Measurements from ENCODE around the gene SCFD2. TPM values are rescaled to one million over a fixed set of nuclear protein-coding genes. Genes with fewer than 3 reads are reported as not detected.

Gene SCFD2
- total and polyA plus RNA-seq, 2 of the 8 experiments (the other 6 are each of a cell fraction or from before 2014, with no cell fraction given): 6.2 to 10.2 TPM

DNA sequence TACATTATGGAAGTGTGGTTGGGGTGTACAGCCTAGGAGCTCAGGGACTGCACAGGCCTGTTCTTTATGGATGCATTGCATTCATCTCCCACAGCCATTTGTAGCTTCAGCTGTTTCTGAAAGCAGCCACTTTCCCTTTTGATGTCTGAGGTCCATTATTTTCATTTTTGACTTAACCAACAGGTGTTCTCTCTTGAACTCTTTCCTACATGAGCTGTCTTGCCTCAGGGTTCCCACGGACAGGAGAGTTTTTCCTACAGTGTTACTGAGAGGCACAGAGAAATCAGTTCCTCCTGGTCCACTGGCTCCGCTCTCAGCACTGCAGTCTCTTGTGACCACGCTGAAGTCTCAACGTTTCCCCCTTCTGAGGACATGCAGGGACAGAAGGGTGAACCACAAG is 416.5 kb downstream of the SCFD2 start (continued):
- TF ChIP-seq, protein P1, sequence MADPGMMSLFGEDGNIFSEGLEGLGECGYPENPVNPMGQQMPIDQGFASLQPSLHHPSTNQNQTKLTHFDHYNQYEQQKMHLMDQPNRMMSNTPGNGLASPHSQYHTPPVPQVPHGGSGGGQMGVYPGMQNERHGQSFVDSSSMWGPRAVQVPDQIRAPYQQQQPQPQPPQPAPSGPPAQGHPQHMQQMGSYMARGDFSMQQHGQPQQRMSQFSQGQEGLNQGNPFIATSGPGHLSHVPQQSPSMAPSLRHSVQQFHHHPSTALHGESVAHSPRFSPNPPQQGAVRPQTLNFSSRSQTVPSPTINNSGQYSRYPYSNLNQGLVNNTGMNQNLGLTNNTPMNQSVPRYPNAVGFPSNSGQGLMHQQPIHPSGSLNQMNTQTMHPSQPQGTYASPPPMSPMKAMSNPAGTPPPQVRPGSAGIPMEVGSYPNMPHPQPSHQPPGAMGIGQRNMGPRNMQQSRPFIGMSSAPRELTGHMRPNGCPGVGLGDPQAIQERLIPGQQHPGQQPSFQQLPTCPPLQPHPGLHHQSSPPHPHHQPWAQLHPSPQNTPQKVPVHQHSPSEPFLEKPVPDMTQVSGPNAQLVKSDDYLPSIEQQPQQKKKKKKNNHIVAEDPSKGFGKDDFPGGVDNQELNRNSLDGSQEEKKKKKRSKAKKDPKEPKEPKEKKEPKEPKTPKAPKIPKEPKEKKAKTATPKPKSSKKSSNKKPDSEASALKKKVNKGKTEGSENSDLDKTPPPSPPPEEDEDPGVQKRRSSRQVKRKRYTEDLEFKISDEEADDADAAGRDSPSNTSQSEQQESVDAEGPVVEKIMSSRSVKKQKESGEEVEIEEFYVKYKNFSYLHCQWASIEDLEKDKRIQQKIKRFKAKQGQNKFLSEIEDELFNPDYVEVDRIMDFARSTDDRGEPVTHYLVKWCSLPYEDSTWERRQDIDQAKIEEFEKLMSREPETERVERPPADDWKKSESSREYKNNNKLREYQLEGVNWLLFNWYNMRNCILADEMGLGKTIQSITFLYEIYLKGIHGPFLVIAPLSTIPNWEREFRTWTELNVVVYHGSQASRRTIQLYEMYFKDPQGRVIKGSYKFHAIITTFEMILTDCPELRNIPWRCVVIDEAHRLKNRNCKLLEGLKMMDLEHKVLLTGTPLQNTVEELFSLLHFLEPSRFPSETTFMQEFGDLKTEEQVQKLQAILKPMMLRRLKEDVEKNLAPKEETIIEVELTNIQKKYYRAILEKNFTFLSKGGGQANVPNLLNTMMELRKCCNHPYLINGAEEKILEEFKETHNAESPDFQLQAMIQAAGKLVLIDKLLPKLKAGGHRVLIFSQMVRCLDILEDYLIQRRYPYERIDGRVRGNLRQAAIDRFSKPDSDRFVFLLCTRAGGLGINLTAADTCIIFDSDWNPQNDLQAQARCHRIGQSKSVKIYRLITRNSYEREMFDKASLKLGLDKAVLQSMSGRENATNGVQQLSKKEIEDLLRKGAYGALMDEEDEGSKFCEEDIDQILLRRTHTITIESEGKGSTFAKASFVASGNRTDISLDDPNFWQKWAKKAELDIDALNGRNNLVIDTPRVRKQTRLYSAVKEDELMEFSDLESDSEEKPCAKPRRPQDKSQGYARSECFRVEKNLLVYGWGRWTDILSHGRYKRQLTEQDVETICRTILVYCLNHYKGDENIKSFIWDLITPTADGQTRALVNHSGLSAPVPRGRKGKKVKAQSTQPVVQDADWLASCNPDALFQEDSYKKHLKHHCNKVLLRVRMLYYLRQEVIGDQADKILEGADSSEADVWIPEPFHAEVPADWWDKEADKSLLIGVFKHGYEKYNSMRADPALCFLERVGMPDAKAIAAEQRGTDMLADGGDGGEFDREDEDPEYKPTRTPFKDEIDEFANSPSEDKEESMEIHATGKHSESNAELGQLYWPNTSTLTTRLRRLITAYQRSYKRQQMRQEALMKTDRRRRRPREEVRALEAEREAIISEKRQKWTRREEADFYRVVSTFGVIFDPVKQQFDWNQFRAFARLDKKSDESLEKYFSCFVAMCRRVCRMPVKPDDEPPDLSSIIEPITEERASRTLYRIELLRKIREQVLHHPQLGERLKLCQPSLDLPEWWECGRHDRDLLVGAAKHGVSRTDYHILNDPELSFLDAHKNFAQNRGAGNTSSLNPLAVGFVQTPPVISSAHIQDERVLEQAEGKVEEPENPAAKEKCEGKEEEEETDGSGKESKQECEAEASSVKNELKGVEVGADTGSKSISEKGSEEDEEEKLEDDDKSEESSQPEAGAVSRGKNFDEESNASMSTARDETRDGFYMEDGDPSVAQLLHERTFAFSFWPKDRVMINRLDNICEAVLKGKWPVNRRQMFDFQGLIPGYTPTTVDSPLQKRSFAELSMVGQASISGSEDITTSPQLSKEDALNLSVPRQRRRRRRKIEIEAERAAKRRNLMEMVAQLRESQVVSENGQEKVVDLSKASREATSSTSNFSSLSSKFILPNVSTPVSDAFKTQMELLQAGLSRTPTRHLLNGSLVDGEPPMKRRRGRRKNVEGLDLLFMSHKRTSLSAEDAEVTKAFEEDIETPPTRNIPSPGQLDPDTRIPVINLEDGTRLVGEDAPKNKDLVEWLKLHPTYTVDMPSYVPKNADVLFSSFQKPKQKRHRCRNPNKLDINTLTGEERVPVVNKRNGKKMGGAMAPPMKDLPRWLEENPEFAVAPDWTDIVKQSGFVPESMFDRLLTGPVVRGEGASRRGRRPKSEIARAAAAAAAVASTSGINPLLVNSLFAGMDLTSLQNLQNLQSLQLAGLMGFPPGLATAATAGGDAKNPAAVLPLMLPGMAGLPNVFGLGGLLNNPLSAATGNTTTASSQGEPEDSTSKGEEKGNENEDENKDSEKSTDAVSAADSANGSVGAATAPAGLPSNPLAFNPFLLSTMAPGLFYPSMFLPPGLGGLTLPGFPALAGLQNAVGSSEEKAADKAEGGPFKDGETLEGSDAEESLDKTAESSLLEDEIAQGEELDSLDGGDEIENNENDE (IDR thresholded peaks at IDR 0.05; ENCODE audit: insufficient replicate concordance, low read length): no peak

All from H1 (cell line).